A549 (cell line): Measurements from ENCODE around the gene COBLL1. TPM values are rescaled to one million over a fixed set of nuclear protein-coding genes. Genes with fewer than 3 reads are reported as not detected.

Experiments
- ATAC-seq, 2 experiments: fragments of 200-7000 bp in 1 of 2; fragments of >200 bp in 1 of 2; cut with Nextera tagmentation in 1 of 2; cut with Tn5 transposase in 1 of 2; 3 replicates each; pipeline versions ENCODE4 v1.8.0 to v1.9.1; 2018 to 2020; ENCODE audit warnings: mild to moderate bottlenecking in 1 of 2, moderate library complexity in 1 of 2
- CTCF ChIA-PET: fragments of 300-600 bp; sonication (Branson Sonifier 250); formaldehyde crosslinking; extraction: SDS; loops from one replicate; lab custom pipeline; 2021; ENCODE audit warnings: antibody characterized with exemption, inconsistent platforms; lab: Yijun Ruan, JAX
- POLR2A ChIA-PET: fragments of 350-600 bp; formaldehyde crosslinking; extraction: SDS; loops from one replicate; lab custom pipeline; 2021; ENCODE audit warnings: antibody characterized with exemption, inconsistent platforms; lab: Yijun Ruan, JAX
- DNase-seq, 2 experiments: peaks; one replicate each; pipeline versions ENCODE4 v3.0.0 to v3.0.0-alpha.2; 2011 to 2016; ENCODE audit warnings: low read depth in 1 of 2, low spot score in 1 of 2
- FAIRE-seq: peaks from 2 replicates; lab custom pipeline; 2011; peaks lifted over from hg19 to GRCh38; lab: Jason Lieb, UNC
- H3K27ac ChIP-seq, 2 experiments: fragments of >200 bp; sonication (Bioruptor Twin); formaldehyde crosslinking; 3 replicates each; pipeline ENCODE4 v1.5.1; 2016 to 2017
- H3K4me1 ChIP-seq: fragments of >200 bp; sonication (Bioruptor Twin); formaldehyde crosslinking; 3 replicates; pipeline ENCODE4 v1.6.1; 2016
- H3K4me2 ChIP-seq: fragments of >200 bp; sonication (Bioruptor Twin); formaldehyde crosslinking; 3 replicates; pipeline ENCODE4 v1.6.1; 2016
- H3K4me3 ChIP-seq: fragments of >200 bp; sonication (Bioruptor Twin); formaldehyde crosslinking; 3 replicates; pipeline ENCODE4 v1.5.1; 2016
- H3K9me3 ChIP-seq: fragments of >200 bp; sonication (Bioruptor Twin); formaldehyde crosslinking; 3 replicates; pipeline ENCODE4 v1.6.1; 2016
- ATOH8 ChIP-seq: fragments of 250-450 bp; sonication (Bioruptor Pico); IDR thresholded peaks from 2 replicates; pipeline ENCODE4 v1.5.0; 2020; ENCODE audit warnings: low read depth, mild to moderate bottlenecking, moderate library complexity
- BCL3 ChIP-seq: fragments of >200 bp; sonication (Bioruptor Twin); formaldehyde crosslinking; IDR thresholded peaks from 3 replicates; pipeline ENCODE4 v1.6.1; 2016
- CEBPB ChIP-seq, 2 experiments: fragments of >200 bp in 1 of 2; sonication (Bioruptor Twin) in 1 of 2; formaldehyde crosslinking in 1 of 2; IDR thresholded peaks; 2 replicates each; pipeline ENCODE4 v1.6.1; 2012 to 2016
- E2F6 ChIP-seq: IDR thresholded peaks from 2 replicates; pipeline ENCODE4 v1.6.1; 2012; ENCODE audit warnings: low read depth, borderline replicate concordance
- EHMT2 ChIP-seq: fragments of 200-600 bp; sonication (generic); IDR thresholded peaks from 2 replicates; pipeline ENCODE4 v1.6.1; 2016; ENCODE audit warnings: antibody characterized with exemption, low read depth, mild to moderate bottlenecking, moderate library complexity
- GATA3 ChIP-seq: IDR thresholded peaks from 2 replicates; pipeline ENCODE4 v1.6.1; 2012; ENCODE audit warnings: borderline replicate concordance
- HES2 ChIP-seq: fragments of >200 bp; sonication (Bioruptor Twin); formaldehyde crosslinking; IDR thresholded peaks from 2 replicates; pipeline ENCODE4 v1.6.1; 2016
- HMGXB4 ChIP-seq: fragments of 250-450 bp; sonication (Bioruptor Pico); IDR thresholded peaks from 2 replicates; pipeline ENCODE4 v1.5.0; 2021; ENCODE audit warnings: mild to moderate bottlenecking, moderate library complexity, borderline replicate concordance
- HOXA7 ChIP-seq: fragments of 250-450 bp; sonication (Bioruptor Pico); IDR thresholded peaks from 2 replicates; pipeline ENCODE4 v1.5.0; 2020; ENCODE audit warnings: mild to moderate bottlenecking, moderate library complexity
- JUN ChIP-seq, 2 experiments: fragments of >200 bp; sonication (Bioruptor Twin); formaldehyde crosslinking; IDR thresholded peaks; 2 replicates in 1 of 2; 3 replicates in 1 of 2; pipeline ENCODE4 v1.6.1; 2016 to 2017
- JUNB ChIP-seq: fragments of >200 bp; sonication (Bioruptor Twin); formaldehyde crosslinking; IDR thresholded peaks from 2 replicates; pipeline ENCODE4 v1.6.1; 2016
- MAZ ChIP-seq: fragments of 150-350 bp; IDR thresholded peaks from 2 replicates; pipeline ENCODE4 v1.6.1; 2014; ENCODE audit warnings: antibody characterized with exemption, low read depth, low read length, borderline replicate concordance
- PBX3 ChIP-seq: IDR thresholded peaks from 2 replicates; pipeline ENCODE4 v1.6.1; 2012
- PHF8 ChIP-seq: fragments of 200-600 bp; sonication (generic); IDR thresholded peaks from 2 replicates; pipeline ENCODE4 v1.6.1; 2016; ENCODE audit warnings: low read depth, mild to moderate bottlenecking, antibody characterized with exemption, moderate library complexity, borderline replicate concordance
- POLR2A ChIP-seq: IDR thresholded peaks from 2 replicates; pipeline ENCODE4 v1.6.1; 2012; ENCODE audit warnings: mild to moderate bottlenecking, low read length
- POLR2AphosphoS2 ChIP-seq: conservative IDR thresholded peaks from 2 replicates; pipeline ENCODE4 v1.6.1; 2012; ENCODE audit warnings: low read length, improper control_type of control experiment, inconsistent platforms
- SREBF2 ChIP-seq: fragments of 450-650 bp; IDR thresholded peaks from 2 replicates; pipeline ENCODE4 v1.6.1; 2014; ENCODE audit warnings: mild to moderate bottlenecking, moderate library complexity
- TFCP2L1 ChIP-seq: fragments of 250-450 bp; sonication (Bioruptor Pico); IDR thresholded peaks from 2 replicates; pipeline ENCODE4 v1.5.0; 2021; ENCODE audit warnings: mild to moderate bottlenecking
- ZFP36 ChIP-seq: fragments of 450-650 bp; IDR thresholded peaks from 2 replicates; pipeline ENCODE4 v1.6.1; 2014; ENCODE audit warnings: borderline replicate concordance; ENCODE audit not compliant: partially characterized antibody
- ZSCAN20 ChIP-seq: fragments of 250-450 bp; sonication (Bioruptor Pico); IDR thresholded peaks from 2 replicates; pipeline ENCODE4 v1.8.0; 2022; ENCODE audit warnings: mild to moderate bottlenecking, moderate library complexity
- WGBS: methylation state at CpG from one replicate; pipeline ENCODE4 v1.1.6; 2017; ENCODE audit errors: missing lambda C conversion rate; 5-methylcytosine and 5-hydroxymethylcytosine counted together
- polyA plus RNA-seq, 4 experiments: library from polyadenylated mRNA; depleted of rRNA in 3 of 4; stranded (reverse); fragments of >200 nt; fragmentation: RNase III in 1 of 4; extraction: RNeasy Plus Mini Kit Qiagen cat#74134 plus additional on column Dnase treatment in 1 of 4; gene quantifications; 2 replicates in 3 of 4; 3 replicates in 1 of 4; pipeline ENCODE4 v1.2.3, GENCODE V29; 2011 to 2017

Gene COBLL1
- polyA plus RNA-seq, 2 of the 4 experiments (the other 2 are of a cell fraction) = 2.6 to 5.3 TPM

- 89% methylated on average over 4 of the region's 4 CpGs for WGBS
- ChIA-PET CTCF (no interaction called here), POLR2A (no interaction called here)
- FAIRE-seq (peak; percentile 7), ATAC-seq (no peak), DNase-seq (no peak)
- peaks cover 8% of the 10 kb centered on the region; the same call in 2 of the 3 replicates for H3K4me1 ChIP-seq
- H3K9me3 ChIP-seq = no peaks in the 10 kb centered on the region
- H3K4me2 ChIP-seq = no peak overlapping the region
- no peak overlapping the region for H3K27ac ChIP-seq
- H3K4me3 ChIP-seq = no peak overlapping the region
- TF ChIP-seq E2F6 = no peak
- TF ChIP-seq JUN (IDR thresholded peaks at IDR 0.05) = no peak
- TF ChIP-seq ATOH8 = no peak
- TF ChIP-seq ZFP36 = no peak
- TF ChIP-seq, all 56 proteins: peak for 0
These were observed 20.3 kb downstream of the COBLL1 start for GRCh38 chr2:164821338-164821737.

GRCh38 chr2:164818149-164819136, 23.2 kb downstream of the COBLL1 start:
- no peaks in the 10 kb centered on the region for H3K9me3 ChIP-seq
- ATAC-seq = no peak
- no peak overlapping the region for H3K27ac ChIP-seq
- no peak for DNase-seq
- POLR2A ChIA-PET = no interaction called here
- H3K4me1 ChIP-seq = no peaks in the 10 kb centered on the region
- TF ChIP-seq TFCP2L1 (no peak), GATA3 (no peak), MAZ (no peak), SREBF2 (no peak), JUN (IDR thresholded peaks at IDR 0.05) (no peak), ATOH8 (no peak), POLR2AphosphoS2 (no peak), CEBPB (IDR thresholded peaks at IDR 0.05) (no peak), HOXA7 (no peak), BCL3 (no peak), PHF8 (no peak), PBX3 (no peak), POLR2A (no peak), JUNB (no peak), ZSCAN20 (CRISPR knock-in tag) (no peak), HMGXB4 (CRISPR knock-in tag) (no peak), EHMT2 (no peak), HES2 (no peak)
- no peak overlapping the region for H3K4me2 ChIP-seq
- H3K4me3 ChIP-seq = no peak overlapping the region
- CTCF ChIA-PET = no interaction called here
- FAIRE-seq = no peak
- 77% methylated on average over 14 of the region's 14 CpGs for WGBS
